Measurements from ENCODE around the gene TMEM131L.

The TMEM131L gene

GRCh38 chr4:153585026-153585425 is 118.9 kb downstream of the TMEM131L start:
- Histone ChIP-seq H3K27ac (peak overlapping the region; percentile 34 to 58), H3K9me3 (no peaks in the 10 kb centered on the region), H3K4me1 (peaks cover 0 to 25% (median 4%) of the 10 kb centered on the region in 4 donors), H3K4me3 (no peak overlapping the region), H3K27me3 (no peaks in the 10 kb centered on the region), H3K36me3 (peaks cover 17 to 26% (median 23%) of the 10 kb centered on the region in 3 donors)
- no peak for DNase-seq
- no peak for TF ChIP-seq CTCF (IDR thresholded peaks at IDR 0.05)
- intact Hi-C loops (cut with DNase I; ENCODE audit: low total_unique reads): no loop called here

- peaks cover 13 to 35% (median 33%) of the 10 kb centered on the region in 3 donors for H3K36me3 ChIP-seq
- no peak overlapping the region for H3K4me3 ChIP-seq
- peaks cover 0 to 30% (median 6%) of the 10 kb centered on the region in 4 donors for H3K4me1 ChIP-seq
- H3K27me3 ChIP-seq: no peaks in the 10 kb centered on the region
- no peak overlapping the region for H3K27ac ChIP-seq
- intact Hi-C loops (cut with DNase I; ENCODE audit: low total_unique reads): no loop called here
- no peak for DNase-seq
- no peak for TF ChIP-seq CTCF (IDR thresholded peaks at IDR 0.05)
- H3K9me3 ChIP-seq: no peaks in the 10 kb centered on the region
These were observed 123.8 kb downstream of the TMEM131L start for GRCh38 chr4:153589703-153590595.

- intact Hi-C loops (cut with DNase I; ENCODE audit: low total_unique reads): no loop called here
- no peaks in the 10 kb centered on the region for H3K27me3 ChIP-seq
- no peak overlapping the region for H3K27ac ChIP-seq
- DNase-seq: no peak
- H3K36me3 ChIP-seq: peaks cover 15 to 40% (median 35%) of the 10 kb centered on the region in 3 donors
- peaks cover 0 to 24% (median 5%) of the 10 kb centered on the region in 4 donors for H3K4me1 ChIP-seq
- H3K4me3 ChIP-seq: no peak overlapping the region
- no peaks in the 10 kb centered on the region for H3K9me3 ChIP-seq
- no peak for TF ChIP-seq CTCF (IDR thresholded peaks at IDR 0.05)
These were observed 125.3 kb downstream of the TMEM131L start for GRCh38 chr4:153591441-153591840.

- Histone ChIP-seq H3K27ac (no peak overlapping the region), H3K36me3 (peaks cover 18 to 44% (median 35%) of the 10 kb centered on the region in 3 donors), H3K9me3 (no peaks in the 10 kb centered on the region), H3K27me3 (no peaks in the 10 kb centered on the region), H3K4me1 (peaks cover 0 to 24% (median 5%) of the 10 kb centered on the region in 4 donors), H3K4me3 (no peak overlapping the region)
- TF ChIP-seq CTCF (IDR thresholded peaks at IDR 0.05): no peak
- DNase-seq: no peak
- intact Hi-C loops (cut with DNase I; ENCODE audit: low total_unique reads): no loop called here
These were observed 125.9 kb downstream of the TMEM131L start for GRCh38 chr4:153592064-153592463.

GRCh38 chr4:153593161-153593560 is 127.0 kb downstream of the TMEM131L start:
- Histone ChIP-seq H3K4me3 (no peak overlapping the region), H3K9me3 (no peaks in the 10 kb centered on the region), H3K4me1 (peaks cover 0 to 24% (median 5%) of the 10 kb centered on the region in 4 donors), H3K36me3 (peaks cover 23 to 52% (median 45%) of the 10 kb centered on the region in 3 donors), H3K27me3 (no peaks in the 10 kb centered on the region), H3K27ac (peak overlapping the region; percentile 53 to 64)
- intact Hi-C loops (cut with DNase I; ENCODE audit: low total_unique reads): no loop called here
- DNase-seq: no peak
- no peak for TF ChIP-seq CTCF (IDR thresholded peaks at IDR 0.05)
